ENCODE measurements around the gene ASB3. TPM values are rescaled to one million over a fixed set of nuclear protein-coding genes. Genes with fewer than 3 reads are reported as not detected.

Gene ASB3
- total RNA-seq, 1 donor from 2014 or later = 14.0 TPM

DNA sequence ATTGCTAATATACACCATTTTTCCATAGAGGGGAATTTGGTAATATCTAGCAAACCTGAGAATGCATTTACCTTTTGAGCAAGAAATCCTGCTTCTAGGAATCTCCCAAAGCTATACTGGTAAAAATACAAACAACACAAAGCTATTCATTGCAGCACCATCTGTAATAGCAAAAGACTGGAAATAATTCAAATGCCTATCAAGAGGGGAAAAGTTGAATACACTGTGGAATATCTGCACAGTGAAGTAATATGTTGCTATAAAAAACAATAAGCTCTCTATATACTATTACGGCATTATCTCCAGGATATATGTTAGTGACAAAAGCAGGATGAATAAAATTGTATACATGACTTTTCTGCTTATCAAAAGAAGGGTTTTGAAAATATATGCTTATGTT lies 131.5 kb downstream of the ASB3 start:
- no peak for DNase-seq (ENCODE audit: low read depth)

DNA sequence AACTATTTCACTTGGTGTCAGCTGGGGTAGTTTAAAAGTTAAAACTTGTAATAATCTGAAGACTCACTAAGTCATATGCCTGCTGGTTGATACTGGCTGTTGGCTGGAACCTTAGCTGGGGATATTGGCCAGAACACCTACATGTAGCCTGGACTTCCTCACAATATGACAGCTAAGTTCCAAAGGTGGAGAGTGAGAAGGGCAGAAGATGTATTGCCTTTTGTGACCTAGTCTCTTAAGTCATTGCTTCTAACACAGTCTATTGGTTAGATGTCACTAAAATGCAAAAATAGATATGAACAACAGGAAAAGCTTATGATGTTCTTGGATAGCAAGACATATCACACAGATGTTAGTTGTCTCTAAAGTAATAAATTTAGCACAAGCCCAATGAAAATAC lies 132.4 kb downstream of the ASB3 start:
- DNase-seq (ENCODE audit: low read depth) = no peak

DNA sequence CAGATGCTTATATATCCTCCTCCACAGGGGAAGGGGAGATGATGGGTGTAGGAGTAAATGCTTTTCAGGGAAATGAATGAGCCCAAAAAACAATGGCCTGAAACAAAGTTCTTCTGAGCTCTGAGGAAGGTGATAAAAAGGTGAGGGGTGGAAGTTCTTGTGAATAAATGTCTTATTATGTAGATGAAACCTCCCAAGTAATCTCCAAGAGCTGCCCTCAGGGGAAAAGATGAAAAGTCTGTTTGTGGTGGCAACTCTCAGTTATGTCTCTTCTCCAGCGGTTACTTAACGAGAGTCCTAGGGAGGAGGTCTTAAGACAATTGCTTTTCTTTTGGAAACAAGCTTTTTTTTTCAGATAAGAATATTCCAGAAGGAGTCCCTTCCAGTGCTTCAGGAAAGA lies 134.6 kb downstream of the ASB3 start:
- no peak for DNase-seq (ENCODE audit: low read depth)

DNA sequence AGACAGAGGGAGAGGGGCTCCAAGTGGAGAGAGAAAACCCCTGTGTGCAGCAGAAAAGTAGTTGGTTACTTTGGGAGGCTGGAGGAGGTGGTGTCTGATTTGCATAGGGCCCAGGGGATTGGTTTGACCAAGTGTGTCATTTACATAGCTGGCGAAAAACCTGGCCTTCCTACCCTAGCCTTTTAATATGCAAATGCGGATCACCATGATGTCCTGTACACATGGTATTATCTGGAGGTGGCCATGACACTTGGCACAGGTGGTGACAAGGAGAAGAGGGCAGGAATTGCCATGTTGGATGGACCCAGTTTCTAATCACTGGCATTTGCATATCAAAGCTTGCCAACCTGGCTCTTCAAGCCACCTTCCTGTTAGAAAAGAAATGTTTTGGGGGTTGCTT lies 140.0 kb downstream of the ASB3 start:
- no peak for DNase-seq (ENCODE audit: low read depth)

DNA sequence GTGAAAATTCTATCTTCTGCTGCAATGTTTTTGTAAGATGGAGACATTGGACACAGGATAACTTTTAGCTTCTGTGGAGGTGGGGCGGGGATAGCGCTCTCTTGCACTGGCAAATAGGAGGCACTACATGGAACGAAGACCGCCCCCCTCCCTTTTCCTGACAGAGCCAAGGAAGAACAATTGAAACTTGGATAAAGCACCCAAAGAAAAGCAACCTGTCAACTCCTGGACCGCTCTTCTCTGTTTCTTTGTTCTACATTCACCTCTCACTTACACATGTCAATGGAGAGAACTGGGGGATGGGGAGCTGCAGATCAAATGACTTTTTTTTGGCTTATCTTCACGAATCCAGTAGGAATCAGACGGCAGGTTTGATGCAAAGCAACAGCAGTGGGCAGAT lies 145.5 kb downstream of the ASB3 start:
- DNase-seq (ENCODE audit: low read depth) = no peak

DNA sequence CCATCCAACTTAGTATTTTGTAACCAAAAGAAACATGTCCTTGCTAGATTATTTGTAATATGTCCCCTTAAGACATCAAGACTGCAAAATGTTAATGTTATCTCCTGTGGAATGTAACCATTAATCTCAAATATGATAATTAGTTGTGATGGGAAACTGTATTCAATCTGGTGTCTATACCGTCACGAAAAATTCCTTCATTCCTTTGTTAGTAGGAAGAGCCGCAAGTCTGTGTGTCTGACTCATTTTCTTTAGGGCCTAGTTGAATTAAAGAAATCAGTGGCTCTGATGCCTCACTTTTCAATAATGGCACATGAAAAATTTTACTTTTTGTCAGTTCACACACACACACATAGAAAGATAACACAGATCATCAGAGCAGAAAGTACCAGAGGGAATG lies 146.3 kb downstream of the ASB3 start:
- DNase-seq (ENCODE audit: low read depth) = no peak

DNA sequence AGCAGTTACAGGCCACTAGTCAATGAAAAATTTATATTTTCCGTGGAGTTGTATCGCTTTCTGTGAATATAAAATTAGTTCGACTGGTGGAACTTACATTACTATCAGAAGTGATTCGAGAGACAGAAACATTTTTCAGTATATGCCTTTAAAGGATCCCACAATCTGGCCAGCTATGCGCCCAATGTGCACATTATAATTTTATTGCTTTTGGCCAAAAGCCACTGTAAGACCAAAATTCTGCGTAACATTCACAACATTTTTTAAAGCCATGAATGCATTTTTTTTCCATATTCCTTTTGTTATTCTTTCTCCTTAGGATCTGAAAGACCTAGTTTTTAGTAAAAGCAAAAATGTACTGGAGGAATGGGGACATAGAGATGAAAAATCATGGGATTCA lies 150.2 kb downstream of the ASB3 start:
- DNase-seq (ENCODE audit: low read depth) = no peak

DNA sequence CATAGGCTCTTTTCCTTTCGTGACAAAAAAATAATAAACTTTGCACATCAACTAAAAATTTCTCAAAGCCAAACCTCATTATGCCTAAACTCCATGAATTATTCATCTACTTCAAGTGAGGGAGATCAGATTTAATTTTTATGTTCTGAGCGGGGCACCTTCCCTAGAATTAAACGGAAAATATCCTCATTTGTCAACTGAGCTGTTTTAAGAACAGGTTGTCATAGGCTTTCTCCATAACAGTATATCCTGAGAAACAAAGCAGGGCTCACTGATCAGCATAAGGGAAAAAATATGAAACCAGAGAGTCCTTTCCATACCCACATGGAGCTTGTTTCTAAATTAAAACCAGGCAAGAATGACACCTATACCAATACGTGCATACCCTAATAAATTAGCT lies 150.6 kb downstream of the ASB3 start:
- DNase-seq (ENCODE audit: low read depth) = no peak

DNA sequence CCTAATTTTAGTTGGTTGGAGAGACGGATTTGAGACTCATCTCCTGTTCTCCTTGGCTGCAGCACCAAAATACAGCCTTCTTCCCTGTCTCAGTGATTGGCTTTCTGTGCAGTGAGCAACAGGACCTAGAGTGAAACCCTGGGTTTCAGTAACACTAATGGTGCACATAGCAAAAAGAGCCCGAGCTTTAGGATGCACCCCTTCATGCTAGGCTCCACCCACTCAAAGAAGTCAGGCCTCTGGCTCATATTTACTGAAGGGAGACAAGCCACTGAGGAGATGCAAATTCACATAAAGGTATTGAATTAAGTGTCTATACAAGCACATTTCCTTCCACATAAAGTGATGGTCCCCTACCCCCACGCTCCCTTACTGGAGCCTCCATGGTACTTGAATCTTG lies 151.1 kb downstream of the ASB3 start:
- no peak for DNase-seq (ENCODE audit: low read depth)

DNA sequence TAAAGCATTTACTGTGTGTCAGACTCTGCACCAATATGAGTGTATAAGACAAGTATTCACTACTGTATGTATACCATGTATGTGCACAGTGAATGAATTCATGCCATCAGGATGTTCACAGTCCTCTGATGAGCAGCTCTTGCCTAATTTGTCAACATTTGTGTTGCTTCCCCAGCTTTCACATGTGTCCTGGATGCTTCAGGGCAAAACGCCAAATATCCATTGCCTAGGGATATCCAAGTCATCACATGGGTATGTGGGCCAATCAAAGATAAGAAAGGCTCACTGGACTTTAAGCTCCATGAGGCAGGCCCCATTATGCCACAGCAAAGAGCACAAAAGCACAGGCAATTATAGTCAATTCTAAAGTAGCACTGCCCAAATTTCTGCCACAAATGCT lies 153.3 kb downstream of the ASB3 start:
- DNase-seq (ENCODE audit: low read depth) = peak; percentile 23

DNA sequence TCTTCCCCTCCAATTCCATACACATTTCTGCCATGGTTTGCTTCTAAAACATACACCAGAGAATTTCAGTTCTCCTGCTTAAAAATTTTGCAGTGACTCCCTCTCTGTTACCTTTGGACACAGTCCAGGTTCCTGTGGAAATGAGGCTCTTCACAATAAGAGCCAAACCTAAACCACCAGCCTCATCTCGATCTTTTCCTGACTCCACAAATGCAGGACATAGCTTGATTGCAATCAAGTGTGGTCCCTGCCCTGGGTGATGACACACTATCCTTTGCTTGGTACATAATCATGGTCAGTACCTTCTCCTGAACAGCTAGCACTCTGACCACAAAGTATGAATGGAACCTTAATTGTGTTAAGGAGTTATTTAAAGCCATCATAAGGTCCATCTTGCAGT lies 154.0 kb downstream of the ASB3 start:
- DNase-seq (ENCODE audit: low read depth) = peak; percentile 78

DNA sequence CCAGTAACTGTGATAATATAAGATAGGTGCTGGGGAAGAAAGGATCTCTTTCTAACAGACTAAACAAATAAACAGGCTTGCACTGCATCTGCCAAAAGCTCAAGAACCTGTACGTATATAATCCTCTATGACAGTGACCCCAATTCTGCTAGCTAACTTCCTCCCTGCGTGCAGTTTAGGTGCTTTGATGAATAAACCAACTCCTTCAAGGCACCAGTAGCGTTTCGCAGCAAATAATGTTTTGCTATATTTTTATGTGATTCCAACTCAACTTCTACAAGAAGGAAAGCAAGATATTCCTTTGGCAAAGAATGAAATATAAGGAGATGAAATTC lies 154.7 kb downstream of the ASB3 start:
- DNase-seq (ENCODE audit: low read depth) = no peak

DNA sequence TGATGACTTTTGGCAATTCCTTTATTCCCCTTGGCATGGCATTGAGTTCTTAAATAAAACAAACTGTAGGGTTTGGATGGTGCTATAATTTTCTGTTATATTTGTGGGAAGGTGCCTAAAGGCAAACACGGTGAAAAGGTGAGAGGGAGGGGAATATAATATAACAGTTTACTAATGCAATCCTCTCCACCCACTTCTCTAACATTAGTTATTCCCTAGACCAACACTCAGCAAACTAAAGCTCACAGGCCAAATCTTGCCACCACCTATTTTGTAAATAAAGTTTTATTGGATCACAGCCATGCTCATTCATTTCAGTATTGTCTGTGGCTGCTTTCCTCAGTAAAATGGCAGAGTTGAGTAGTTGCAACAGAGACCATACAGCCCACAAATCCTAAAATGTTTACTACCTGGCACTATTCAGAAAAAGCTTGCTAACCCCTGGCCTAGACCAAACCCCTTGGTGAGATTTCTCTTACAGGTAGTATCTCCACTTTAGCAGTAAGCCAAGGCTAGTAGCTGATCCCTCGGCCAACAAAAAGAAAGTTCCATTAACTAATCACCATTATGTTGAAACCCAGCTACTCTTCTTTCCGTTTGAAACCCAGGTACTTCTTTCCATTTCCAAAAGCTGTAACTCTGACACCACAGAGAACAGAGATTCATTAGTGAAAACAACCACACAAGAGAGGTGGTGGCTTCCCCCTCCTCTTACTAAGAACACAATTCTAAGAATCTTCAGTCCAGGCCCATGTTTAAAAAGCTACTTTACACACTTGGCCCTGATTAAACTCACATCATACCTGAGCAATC lies 155.2 kb downstream of the ASB3 start:
- no peak for DNase-seq (ENCODE audit: low read depth)

DNA sequence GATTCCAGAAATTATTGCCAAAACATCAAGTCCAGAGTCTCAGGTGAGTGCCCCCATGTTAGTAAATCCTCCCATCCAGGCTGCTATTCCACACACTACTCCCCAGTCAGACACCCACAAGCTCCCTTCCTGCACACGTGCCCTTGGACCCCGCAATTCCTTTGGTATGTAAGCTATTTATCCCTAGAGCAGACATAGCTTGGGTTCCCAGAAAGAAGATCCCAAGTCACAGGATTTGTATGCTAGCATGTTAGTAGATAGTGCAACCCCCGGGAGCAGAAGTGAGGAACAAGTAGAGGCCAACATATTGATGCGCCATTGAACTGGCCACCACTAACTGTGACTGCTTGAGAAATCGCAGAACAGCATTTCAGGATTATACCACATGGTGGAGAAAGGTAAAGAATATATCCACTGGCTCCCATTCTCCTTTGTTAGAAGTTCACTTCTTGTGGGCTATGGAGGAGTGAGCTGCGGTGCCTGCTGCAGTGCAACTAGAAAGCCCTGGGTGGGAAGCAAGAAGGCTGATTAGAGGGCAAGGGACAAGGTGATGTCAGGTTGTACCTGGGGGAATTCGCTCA lies 156.6 kb downstream of the ASB3 start:
- DNase-seq (ENCODE audit: low read depth) = no peak

DNA sequence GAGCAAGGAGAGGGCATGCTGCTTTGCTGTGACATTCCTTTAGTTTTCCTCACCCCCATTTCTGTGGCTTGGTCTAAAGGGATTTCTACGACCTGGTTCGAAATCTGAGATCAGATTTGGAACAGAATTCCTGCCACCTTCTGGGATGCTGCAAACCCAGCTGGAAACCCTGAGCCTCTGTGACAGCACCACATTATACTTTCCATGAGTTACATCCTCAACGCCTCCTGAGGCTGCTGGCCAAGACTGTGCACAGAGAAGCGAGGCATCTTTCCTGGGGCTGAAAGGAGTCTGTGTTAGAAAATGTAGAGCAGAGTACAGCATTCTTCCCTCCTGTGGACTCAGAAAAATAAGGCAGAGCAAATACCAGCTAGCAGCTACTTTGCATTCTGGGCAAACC lies 157.3 kb downstream of the ASB3 start:
- DNase-seq (ENCODE audit: low read depth) = no peak

DNA sequence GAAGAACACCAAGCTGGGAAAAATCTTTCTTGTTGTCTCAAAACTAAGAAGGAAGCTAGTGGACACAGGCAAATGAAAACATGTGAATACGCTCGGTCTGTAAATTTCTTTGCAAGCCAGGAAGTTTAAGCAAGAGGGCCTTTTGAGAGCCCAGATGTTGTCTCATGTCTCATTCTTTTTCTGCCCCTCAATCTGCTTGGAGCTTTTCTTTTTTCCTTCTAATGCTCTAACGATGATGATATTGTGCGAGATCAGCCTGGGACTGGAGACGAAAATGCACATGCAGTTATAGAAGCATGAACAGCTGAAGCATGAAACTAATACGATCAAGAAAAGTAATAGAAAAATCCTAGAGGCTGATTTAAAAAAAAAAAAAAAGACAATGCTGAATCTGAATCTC lies 157.8 kb downstream of the ASB3 start:
- DNase-seq (ENCODE audit: low read depth) = no peak

DNA sequence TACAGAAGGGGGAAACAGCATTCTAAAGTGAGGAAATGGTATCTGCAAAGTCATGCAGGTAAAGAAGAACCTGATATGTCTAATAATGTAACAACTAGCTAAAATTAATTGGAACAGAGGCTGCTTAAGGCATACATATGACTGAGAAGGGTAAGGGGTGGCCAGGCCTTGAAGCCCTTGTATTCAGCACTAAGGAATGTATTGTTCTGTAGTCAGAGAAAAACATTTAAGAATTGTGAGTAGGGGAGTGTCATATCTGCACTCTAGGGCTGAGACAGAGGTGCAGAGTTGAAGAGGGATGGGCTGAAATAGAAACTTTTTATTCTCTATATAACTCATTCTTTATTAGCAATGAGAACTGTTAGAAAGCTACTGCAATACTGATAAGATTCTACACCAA lies 164.6 kb downstream of the ASB3 start:
- no peak for DNase-seq (ENCODE audit: low read depth)

DNA sequence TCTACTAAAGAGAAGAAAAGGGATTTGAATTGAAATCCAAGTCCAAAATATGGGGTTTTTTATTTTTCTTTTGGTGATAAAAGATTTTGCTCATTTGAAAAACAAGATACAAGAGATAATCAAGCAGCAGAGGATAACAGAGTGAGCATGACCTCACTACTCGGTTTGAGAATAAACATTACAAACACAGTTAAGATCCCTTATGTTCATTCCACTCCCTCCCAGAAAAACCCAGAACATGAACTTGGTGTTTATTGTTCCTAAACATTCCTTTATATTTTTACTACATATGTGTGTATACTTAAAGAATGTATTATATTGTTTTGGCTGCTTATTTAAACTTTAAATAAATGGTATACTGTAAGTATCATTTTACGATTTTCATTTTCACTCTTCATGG lies 165.8 kb downstream of the ASB3 start:
- DNase-seq (ENCODE audit: low read depth) = no peak

Other genes starting within 250 kb of the ASB3 start
- 9.4 and 11.2 TPM in 2 replicates for gene CHAC2, start 19.1 kb downstream of the ASB3 start, total RNA-seq
- gene ERLEC1, start 91 bp upstream of the ASB3 start, total RNA-seq = 55.7 and 90.4 TPM in 2 replicates
- gene GPR75, start 73.0 kb upstream of the ASB3 start, total RNA-seq = 0.70 and 0.94 TPM in 2 replicates
- 43.1 and 51.5 TPM in 2 replicates for gene PSME4, start 184.0 kb upstream of the ASB3 start, total RNA-seq

Data from myocyte (in vitro differentiated cells).